Germinal center (tissue), 1 donor: ENCODE measurements around the gene OLIG1.

Experiments
- DNase-seq: peaks from one replicate; pipeline ENCODE4 v3.0.0; 2012; ENCODE audit warnings: mixed read lengths, low spot score

Gene OLIG1

DNA sequence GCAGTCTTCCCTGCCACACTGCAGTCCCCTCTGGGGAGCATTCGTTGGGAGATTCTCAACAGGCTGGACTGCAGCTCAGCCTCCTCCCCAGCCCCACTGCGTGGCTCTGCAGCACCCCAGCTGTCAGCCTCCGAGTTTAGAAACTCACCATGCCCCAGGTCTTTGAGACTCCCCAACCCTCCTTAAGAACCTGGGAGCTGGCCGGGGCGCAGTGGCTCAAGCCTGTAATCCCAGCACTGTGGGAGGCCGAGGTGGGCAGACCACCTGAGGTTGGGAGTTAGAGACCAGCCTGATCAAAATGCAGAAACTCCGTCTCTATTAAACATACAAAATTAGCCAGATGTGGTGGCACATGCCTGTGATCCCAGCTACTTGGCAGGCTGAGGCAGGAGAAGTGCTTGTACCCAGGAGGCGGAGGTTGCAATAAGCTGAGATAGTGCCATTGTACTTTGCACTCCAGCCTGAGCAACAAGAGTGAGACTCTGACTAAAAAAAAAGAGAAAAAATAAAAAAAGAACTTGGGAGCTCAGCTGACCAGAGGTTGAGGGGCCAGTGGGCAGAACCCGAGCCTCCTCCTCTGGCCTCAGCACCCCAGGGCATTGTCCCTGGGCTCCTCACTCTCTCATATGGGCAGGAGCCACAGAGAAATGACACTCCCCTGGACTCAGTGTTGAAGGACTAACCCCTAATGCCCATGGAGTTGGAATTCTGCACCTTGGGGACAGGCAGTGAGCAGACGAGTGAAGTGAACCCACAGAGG, 38.6 kb upstream of the OLIG1 start:
- no peak for DNase-seq

DNA sequence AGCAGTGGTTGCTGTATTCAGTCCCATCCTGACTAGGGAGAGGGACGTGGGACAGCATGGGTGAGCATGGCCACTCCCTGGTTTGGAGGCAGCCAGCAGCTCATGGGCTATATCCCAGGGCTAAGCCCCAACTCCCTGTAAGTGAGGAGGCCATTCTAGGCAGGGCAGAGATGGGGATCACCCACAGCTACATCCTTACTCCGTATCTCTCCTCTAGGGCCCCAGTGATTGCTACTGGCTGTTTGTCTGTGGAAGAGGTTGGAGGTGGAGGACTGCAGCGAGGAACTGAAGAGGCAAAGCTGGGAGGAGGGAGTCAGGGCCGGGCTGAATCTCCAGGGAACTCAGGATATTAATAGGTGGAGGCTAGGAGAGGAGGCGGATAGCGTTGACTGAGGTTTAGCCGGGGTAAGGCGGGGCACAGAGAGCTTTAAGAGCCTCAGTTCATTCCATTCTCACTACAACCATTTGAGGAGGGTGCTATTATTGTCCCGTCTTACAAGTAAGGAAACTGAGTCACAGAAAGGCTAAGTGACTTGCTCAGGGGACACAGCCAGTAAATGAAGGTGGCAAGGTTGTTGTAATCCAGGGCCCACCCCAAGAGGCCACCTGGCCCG, 37.4 kb upstream of the OLIG1 start:
- no peak for DNase-seq

DNA sequence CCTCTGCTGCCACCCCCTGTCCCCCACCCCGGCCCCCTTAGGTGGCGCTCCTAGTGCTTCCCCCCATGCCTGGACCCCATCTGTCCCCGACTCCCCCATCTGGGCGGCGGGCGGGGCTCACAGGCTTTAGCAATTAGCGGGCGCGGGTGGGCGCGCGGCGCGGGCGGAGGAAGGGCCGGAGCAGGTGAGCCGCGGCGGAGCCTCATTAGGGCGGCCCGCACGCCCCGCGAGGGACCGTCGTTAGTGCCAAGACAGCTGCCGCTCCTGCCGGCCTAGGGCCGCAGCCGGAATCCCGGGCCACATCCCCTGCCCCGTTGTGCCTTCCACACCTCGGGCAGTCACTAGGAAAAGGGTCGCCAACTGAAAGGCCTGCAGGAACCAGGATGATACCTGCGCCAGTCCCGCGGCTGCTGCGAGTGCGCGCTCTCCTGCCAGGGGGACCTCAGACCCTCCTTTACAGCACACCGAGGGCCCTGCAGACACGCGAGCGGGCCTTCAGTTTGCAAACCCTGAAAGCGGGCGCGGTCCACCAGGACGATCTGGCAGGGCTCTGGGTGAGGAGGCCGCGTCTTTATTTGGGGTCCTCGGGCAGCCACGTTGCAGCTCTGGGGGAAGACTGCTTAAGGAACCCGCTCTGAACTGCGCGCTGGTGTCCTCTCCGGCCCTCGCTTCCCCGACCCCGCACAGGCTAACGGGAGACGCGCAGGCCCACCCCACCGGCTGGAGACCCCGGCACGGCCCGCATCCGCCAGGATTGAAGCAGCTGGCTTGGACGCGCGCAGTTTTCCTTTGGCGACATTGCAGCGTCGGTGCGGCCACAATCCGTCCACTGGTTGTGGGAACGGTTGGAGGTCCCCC, 36.6 kb upstream of the OLIG1 start:
- DNase-seq = no peak

DNA sequence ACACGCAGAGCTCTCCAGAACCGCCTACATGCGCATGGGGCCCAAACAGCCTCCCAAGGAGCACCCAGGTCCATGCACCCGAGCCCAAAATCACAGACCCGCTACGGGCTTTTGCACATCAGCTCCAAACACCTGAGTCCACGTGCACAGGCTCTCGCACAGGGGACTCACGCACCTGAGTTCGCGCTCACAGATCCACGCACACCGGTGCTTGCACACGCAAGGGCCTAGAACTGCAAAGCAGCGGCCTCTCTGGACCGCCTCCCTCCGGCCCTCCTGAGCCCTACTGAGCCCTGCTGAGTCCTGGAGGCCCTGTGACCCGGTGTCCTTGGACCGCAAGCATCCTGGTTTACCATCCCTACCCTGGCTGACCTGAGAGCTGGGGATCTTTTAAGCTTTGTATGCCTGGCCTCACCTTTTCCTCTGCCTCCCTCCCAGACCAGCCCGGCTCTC, 36.0 kb upstream of the OLIG1 start:
- no peak for DNase-seq

DNA sequence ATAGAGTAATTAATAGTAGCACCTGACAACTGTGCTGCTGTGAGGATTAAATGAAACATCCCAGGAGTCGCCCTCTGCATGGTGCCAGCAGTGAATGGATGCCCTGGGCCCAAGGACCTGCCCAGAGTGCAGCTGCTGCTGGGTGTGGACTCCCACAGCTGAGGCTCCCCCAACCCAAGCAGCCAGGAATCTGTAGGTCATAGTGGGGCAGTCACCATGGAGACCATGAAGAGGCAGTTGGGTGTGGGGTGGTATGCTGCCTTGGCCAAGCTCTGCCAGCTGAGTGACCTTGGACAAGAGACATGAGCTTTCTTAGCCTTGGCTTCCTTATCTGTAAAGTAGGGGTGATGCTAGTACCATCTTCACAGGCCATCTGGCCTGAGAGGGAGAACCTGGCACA, 34.8 kb upstream of the OLIG1 start:
- no peak for DNase-seq

DNA sequence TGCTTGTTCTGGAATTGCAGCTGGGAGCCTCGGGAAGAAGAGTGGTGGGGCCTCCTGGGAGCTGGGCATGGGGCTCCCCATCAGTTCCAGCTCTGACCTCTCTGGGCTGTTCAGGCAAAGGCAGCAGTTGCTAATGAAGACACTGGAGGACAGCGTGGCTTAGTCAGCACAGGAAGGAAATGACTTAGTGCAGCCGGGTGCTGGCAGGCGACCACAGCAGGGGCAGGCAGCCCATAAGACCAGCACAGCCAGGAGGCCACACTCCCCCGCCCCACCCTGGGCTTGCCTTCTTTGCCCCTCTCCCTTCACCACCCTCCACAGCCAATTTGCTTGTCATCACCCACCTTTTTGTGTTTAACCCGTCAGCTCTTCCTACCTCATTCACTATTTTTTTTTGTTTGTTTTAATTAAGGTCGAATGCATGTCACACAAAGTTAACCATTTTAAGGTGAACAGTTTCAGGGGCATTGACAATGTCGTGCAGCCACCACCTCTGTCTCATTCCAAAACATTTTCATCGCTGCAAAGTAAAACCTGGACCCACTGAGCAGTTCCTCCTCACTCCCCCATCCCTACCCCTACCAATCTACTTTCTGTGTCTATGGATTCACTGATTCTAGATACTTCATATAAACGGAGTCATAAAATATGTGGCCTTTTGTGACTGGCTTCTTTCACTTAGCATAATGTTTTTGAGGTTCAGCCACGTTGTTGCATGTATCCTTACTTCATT, 33.3 kb upstream of the OLIG1 start:
- no peak for DNase-seq

DNA sequence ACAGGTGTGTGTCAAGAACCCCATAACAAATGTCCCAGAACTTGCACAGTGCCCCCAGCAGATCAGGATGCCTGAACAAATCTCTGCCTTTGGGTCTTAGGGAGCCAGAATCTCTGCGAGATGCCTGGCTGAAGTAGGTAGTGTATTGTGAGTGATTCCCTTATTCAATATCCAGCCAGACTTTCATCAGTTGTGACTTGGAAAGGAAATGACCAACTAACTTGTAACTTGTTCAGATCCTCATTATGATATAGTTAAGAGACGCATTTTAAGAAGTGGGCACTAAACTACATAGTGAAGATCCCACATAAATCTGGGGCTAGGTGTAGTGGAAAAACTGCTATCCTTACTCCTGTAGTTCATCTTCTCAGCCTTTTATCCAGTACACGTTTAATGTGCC, 32.4 kb upstream of the OLIG1 start:
- DNase-seq = no peak

DNA sequence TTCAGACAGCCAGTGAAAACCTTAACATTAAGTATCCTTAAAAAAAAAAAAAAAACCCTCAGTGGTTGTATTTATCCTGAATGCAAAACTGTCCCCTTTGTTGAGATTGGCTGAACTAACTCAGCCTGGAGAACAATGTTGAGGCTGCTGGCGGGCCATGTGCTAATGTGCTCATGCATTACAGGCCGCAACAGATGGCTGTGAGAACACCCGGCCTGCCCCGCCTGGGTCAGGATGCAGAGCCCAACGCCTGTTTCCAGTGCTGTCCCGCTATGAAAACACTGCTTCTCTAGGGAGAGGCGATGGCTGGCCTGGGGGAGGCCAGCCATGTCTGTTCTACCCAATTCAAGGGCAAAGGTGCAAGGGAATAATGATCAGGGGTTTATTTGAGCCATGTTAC, 30.4 kb upstream of the OLIG1 start:
- DNase-seq = no peak

DNA sequence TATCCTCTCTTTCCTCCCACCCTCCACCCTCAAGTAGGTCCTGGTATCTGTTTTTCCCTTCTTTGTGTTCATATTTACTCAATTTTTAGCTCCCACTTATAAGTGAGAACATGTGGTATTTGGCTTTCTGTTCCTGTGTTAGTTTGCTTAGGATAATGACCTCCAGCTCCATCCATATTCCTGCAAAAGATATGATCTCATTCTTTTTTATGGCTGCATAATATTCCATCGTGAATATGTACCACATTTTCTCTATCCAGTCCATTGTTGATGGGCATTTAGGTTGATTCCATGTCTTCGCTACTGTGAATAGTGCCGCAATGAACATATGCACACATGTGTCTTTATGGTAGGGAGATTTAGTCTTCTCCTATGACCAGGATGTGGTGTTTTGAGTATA, 29.7 kb upstream of the OLIG1 start:
- DNase-seq = no peak

DNA sequence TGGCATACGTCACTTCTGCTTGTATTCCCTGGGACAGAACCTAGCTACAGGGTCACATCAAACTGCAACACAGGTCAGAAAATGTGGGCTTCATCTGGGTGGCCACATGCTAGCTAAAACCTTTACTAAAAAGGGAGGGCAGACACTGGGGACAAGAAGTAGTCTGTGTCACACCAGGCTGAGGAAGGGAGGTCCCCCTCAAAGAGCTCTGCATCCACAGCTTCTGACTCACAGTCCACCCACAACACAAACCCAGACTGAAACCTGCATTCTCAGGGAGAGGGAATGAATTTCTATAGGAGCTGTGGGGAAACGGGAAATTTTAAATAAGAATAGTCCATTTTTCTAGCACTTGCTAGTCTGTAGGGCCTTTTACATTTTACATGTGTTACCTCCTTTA, 28.0 kb upstream of the OLIG1 start:
- no peak for DNase-seq

DNA sequence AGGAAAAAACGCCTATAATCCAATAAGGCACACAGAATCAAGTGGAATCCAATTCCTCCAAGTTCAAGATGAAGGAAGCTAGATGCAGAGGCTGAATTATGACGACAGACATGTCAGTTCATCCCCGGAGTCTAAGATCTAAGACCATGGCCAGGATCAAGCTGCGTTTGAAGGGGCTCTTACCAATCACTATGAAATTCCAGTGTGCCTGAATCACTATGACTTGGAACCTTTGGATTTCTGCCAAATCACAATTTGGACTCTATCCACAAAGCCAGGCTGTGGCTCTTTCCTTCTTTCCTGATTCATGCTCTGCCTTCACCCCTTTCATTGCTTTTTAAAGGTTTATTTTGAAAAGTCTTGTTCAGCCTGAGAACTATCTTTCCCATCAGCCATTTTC, 27.1 kb upstream of the OLIG1 start:
- DNase-seq = no peak

DNA sequence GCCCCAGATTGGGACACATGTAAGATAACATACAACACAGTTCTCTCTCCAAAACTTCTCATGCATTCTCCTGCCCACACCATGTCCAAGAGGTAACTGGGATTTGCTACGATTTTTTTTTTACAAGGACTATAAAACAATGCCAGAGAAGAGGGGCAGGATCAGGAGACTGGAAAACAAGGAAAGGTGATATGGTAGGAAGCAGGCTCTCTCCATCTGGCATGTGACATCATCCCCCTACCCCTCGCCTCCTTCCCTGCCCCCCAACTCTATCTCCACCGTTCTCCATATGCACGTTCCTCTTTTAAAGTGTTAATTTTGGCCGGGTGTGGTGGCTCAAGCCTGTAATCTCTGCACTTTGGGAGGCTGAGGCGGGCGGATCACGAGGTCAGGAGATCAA, 23.5 kb upstream of the OLIG1 start:
- no peak for DNase-seq

DNA sequence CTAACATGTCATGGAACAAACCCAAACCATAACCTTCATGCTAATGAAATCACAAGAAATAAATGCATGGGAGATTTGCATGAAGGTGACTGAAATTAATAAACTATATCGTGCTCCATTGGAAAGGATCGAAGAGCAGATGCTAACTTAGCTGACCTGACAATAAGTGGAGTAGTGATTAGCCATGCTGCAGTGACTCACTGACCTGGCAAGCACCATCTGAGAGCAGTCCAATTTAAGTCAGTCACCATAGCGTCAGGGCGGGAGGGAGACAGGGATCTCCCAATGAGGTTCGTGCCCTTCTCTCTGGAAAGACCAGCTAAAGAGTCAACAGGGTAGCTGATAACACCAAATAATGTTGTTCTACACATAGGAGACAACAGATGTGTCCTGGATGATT, 22.7 kb upstream of the OLIG1 start:
- no peak for DNase-seq

DNA sequence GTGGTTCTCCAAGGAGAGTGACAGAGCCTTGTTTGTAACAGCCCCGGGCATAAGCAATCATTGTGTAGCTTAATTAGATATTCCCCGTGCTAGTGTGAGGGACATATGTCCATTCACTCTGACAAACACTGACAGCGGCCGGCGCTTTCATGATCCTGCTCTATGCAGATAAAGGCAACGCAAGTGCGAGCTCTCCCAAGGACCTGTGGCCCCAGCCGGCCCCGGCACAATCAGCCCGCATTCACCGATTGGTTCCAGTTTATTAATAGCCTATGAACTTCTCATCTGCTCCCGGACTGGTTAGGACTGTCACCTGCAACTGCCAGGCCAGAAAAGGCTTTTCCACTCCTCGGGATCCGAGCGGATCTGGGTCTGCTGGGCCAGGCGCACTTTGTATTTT, 18.0 kb upstream of the OLIG1 start:
- no peak for DNase-seq

DNA sequence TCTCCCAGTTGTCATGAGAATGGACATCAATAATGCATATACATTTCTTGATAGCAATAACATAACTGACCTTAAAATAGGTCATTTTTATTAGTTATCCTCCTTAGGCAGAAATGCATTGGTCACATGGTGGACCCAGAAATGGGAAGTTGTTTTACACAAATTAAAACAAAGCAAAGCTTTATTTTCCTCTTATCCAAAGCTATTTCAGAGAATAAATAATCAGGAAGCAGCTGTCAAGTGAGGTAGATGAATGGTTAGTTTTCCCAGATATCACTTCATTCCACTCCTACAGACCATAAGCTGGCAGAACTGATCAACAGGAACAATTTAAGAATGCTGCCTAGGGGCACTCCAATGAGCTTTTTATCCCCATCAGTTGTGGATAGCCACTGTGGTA, 16.0 kb upstream of the OLIG1 start:
- DNase-seq = no peak

DNA sequence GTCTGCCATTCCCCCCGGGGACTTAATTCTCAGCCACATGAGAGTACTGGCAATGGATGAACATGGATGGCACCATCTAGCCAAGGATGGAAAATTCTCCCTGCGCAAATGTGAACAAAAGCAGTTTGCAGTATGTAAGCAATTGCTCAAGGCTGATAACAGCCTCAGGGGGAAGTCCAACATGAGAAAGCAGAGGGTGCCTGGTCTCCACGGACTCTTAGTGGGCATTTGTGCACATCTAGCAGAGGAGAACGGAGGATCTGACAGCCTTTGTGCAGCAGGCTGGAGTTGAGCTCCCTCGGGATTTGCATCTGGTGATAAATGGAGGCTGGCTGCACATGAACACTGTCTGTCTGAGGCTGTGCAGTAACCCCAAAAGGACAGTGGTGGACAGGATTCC, 13.9 kb upstream of the OLIG1 start:
- DNase-seq = no peak

DNA sequence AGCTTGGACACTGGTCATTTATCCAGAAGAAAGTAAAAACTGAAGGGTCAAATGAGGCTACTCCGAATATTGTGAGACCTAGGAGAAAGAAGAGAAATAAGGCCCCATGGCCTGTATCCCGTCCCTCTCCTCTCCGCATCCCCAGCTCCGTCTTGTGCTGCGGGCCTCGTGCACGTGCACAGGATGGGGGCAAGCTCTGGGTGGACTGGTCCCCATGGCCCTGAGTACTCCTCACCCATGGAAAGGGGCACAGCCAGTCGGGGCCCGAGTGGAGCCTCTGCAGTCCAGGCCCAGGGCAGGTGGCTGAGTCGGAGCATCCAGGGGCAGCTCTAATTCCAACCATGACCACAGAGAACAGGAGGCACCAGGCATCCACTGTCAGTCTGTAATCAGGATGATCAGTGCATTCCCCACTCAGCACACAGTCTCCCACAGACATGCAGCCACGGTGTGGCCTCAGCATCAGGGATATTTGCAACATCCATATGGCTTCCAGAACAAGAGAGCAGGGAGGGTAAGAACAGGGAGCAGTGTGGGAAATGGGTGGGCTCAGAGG, 12.5 kb upstream of the OLIG1 start:
- DNase-seq = no peak

DNA sequence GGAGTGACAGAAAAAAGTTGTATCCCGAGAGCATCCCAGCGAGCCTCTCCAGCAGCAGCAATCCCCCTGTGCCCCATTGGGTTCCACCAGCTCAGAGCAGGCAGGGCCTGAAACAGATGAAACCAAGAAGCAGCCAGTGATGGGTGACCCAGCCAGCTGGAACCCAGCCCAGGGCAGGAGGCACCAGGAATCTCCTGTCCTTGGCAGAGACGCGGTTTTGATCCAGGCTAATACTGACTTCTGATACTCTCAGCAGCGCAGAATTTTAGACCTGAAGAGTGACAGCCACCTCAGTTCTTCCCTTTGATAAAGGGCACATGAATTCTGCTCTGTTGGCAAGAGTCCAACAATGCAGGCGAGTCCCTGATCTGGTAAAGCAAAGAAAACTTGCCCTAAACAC, 11.4 kb upstream of the OLIG1 start:
- DNase-seq = no peak

DNA sequence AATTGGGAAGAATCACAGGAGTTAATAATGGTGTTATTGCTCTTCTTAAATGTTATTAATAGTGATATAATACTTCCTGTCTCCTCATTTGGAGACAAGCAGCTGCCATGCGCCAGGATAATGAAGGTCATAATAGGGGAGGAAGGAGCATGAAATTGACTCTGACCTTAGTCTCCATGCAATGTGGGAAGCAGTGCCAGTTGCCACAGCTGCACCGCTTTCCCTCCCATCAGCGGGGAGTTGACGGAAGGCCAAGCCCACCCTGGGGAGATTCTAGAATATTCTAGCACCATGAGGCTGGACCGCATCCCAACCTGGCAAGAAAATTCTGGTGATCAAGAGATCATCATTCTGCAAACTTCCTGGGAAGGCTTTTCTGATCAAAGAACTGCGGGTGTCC, 11.0 kb upstream of the OLIG1 start:
- DNase-seq = no peak

DNA sequence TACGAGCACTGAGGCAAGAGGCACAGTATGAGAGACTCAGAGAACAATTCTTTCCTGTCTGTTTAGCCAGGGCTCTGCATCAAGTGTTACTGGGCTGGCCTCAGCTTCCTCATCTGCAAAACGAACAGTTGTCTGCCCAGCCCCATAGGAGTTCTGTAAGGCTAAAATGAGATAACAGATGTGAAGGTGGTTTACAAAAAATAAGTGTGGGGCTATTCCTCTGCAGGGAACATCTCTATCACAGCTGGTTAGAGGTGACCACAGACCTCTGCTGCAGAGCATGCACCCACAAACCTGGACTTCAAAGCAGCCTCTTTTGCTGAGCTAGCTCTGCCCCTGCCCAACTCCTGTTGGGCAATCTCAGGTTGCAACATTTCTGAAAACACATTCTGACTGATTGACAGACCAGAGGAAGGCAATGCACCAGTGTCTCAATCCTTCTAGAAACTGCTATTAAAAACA, 10.5 kb upstream of the OLIG1 start:
- DNase-seq = no peak

DNA sequence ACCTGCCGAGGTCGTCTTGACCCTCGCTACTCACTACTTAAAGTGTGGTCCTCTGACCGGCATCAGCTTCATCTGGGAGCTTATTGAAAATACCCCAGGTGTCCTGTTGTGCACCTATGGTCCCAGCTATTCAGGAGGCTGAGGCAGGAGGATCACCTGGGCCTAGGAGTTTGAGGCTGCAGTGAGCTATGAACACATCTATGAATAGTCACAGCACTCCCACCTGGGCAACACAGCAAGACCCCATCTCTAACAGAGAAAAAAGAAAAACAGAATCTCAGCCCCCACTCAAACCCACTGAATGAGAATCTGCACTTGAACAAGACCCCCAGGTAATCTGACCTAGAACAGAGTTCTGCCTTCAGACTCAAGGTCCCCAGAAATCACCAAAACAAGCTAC, 8.7 kb upstream of the OLIG1 start:
- no peak for DNase-seq

DNA sequence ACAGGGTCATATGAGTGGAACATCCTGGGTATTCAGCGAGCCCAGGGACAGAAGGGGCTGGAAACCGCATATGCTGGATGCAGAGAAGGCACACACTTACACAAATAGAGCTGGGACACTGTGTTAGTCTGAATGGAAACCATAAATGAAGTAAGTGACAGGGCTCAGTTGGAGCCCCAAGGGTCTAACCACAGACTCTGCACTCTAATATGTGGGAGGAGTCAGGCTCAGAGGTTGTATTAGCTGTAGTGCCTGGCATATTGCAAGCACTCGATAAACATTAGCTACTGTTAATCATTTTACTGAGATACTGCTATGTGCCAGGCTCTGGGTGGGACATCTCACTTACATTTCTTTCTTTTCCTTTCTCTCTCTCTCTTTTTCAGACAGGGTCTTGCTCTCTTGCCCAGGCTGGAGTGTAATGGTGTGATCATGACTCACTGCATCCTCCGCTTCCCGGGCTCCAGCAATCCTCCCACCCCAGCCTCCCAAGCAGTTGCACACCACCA, 6.5 kb upstream of the OLIG1 start:
- no peak for DNase-seq
